NCI-H146 (cell line): ENCODE data around the gene LDB2.

ENCODE experiments used
- DNase-seq: peaks from one replicate; lab custom pipeline; 2025; lab: John Stamatoyannopoulos, UW

The LDB2 gene

DNA sequence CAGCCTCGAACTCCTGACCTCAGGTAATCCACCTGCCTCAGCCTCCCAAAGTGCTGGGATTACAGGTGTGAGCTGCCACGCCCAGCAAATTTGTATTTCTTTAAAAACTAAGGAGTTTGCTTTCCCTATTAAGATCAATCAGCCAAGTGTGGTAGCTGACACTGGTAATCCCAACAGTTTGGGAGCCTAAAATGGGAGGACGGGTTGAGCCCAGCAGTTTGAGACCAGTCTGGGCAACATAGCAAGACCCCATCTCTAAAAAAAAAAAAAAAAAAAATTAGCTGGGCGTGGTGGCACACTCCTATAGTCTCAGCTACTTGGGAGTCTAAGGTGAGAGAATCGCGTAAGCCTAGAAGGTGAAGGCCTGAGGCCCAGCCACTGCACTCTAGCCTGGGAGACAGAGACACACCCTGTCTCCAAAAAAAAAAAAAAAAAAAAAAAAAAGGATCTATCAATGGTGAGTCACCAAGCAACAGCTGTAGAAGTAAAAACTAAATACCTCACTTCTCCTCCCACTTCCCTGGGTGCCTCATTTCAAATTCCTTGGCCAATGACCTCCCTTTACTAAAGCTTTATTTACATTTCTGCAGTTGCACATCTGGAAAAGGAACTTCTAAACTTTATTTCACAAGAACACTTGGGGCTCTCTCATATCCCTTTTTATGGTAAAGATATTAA, 54.5 kb downstream of the LDB2 start:
- no peak for DNase-seq

DNA sequence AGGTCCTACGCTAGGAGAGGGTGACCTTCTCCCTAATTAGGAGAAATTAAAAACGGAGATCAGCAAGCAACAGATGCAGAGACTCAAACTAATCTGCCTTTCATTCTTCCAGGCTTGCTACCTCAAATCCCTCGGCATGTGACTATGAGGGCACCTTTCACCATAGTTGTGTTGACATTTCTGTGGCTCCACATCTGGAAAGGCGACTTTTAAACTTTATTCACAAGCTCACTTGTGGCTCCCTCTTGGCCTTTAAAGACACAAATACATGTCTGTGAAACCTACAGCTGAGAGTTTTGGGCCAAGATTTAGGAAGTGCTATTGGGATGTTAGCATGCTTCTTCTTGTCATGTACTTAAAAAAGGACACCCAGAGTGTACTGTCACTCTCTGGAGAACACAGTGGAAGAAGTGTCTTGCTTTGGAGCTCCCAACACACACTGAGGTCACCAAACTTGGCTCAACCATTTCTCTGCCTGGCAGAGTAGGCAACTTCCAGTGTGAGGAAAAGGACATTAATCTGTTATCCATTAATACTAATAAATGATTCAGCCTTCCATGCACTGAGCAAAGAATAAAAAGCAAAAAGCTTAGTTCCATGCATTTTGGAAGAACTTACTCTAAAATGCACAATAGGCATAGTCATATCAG, 60.1 kb downstream of the LDB2 start:
- no peak for DNase-seq

DNA sequence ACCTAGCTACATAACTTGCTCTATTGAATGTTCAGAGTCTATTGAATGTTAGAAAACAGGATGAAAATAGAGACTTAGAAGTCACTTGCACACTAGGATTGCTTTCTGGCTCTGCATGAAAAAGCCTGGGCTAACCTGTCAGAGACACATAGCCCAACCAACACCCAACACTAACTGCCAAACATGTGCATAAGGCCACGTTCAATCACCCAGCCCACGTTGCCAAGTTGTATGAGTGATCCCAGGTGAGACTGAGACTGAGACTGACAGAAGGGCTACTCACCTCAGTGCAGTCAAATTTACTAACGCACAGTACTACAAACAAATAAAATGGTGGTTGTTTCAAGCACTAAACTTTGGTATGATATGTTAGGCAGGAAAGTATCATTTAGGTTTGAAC, 61.0 kb downstream of the LDB2 start:
- DNase-seq: no peak

DNA sequence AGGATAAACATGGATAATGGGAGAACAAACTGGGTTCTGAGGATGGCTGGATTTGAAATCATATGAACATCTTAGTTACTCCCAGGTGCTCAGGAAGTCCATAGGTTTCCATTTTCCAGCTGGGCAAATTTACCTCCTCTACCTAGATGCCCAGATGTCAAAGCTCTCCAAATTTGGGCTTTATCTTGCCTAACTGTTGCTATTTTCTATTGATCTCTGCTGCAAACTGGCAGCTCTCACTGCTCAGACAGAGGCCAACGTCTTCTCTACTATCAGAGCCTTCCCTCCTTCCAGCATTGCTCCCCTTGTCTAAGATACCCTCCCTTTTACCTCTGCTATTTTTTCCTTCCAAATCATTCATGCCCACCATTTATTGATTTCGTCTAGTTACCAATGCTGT, 62.1 kb downstream of the LDB2 start:
- no peak for DNase-seq

DNA sequence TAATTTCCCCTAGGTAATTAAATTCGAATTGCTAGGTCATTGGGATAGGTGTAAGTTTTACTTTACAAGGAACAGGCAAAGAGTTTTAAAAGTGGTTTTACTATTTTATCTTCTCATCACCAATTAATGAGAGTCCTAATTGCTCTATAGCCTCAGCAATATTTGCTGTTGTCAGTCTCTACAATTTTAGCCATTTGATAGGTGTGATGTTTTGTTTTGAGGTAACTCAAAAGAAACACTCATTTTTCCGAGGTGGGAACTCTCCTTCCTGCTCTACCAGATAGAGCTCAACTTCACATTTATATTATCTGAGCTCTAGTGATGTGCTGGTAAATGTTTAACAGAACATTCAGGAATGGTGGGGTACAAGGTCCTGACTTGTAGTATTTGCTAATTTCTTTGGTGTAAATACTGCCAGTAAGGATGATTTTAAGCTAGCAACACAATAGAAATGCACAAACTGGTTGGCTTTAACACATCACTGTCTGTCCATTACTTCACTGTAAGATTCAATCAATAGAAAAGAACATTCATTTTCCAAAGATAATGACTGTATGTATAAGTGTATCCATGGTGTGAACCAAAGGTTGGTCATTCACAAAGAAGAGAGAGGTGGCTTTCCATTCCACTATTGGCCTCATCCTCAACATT, 62.7 kb downstream of the LDB2 start:
- DNase-seq: no peak

DNA sequence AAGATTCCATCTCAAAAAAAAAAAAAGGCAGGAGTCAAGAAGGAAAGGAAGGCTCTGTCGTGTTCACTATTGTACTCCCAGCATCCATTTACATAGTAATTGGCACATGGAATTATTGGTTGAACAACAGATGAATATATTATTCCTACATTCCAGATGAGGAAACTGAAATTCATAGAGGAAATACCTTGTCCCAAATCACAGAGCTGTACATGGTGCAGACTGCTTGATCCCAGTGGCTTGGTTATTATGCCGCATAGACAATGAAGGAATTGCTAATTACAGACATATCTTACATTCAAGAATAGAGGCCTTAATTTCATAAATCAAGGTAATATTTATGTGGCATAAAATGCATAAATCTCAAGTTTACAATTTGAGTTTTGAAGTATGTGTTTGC, 63.6 kb downstream of the LDB2 start:
- no peak for DNase-seq

DNA sequence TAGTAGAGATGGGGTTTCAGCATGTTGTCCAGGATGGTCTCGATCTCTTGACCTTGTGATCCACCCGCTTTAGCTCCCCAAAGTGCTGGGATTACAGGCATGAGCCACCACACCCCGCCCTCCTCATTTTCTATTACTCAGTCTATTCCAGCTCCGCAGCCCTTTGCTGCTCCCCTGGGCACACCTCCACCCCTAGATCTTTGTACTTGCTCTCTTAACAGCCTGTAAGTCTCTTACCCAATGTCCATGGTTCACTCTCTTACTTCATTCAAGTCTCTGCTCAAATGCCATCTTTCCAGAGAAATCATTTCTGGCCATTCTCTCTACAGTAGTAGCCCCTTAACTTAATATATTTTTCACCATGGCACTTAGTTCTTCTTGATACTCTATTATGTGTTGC, 64.7 kb downstream of the LDB2 start:
- DNase-seq: no peak

DNA sequence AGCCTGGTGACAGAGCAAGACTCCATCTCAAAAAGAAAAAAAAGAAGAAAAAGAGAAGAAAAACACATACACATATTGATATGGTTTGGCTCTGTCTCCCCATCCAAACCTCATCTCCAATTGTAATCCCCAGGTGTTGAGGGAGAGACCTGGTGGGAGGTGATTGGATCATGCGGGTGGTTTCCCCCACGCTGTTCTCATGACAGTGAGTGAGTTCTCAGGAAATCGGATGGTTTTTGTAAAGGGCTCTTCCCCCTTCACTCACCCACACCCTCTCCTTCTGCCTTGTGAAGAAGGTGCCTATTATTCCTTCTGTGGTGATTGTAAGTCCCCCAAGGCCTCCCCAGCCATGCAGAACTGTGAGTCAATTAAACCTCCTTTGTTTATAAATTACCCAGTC, 68.4 kb downstream of the LDB2 start:
- DNase-seq: no peak

DNA sequence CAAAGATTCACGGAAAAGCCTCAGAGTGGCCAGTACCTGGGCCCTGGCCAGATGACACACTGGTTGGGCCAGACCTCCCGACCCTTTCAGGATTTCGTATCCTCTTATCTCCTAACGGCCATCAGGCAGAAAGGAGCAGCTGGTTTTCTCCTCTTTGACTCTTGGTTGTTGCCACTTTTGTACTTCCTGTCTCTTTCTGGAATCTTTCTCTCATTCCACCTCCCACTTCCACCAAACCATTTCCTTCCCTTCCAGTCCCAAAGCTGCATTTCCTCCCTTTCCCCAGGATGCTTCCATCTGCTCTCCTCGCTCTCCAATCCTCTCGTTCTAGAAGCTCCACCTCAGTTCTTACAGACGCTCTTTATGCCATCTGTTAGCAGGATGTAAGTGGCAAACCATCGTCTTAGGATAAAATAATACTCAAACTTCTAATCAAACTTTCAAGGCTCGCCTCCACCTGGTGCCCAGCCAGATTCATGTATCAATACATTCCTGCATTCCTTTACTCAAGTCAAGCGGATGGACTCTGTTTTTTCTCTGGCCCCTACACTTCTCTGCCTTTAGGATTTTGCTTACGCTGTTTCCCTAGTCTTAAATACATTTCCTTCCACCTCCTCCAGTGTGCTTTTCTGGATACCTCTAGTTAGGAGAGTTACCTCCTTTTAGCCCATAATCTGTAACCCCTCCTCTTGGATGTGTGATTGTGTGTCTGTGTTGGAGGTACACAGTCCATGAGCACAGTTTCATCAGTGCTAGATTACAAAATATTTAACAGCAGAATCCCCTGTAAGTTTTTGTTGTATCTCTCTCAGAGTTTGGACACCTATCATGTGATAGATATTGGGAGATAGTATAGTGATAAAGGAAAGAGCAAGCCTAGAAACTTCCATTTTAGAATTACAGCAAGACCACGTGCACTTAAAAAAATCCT, 70.4 kb downstream of the LDB2 start:
- DNase-seq: no peak

DNA sequence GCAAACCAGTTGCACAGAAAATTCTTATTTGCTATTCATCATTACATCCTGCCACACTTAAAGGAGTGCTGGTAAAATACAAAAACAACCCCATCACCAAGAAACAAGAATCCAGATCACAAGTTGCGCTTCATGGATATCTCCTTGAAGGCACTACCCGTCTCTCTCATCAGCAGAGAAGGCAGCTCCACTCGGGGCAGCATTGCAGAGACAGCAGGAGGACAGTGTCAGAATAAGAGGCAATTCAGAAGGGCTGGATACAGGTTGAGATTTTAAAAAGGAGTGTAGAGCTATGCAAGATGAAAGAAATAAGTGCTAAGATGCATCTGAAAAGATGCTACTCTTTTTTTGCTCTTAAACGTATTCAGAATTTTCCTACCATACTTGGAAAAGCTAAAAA, 71.4 kb downstream of the LDB2 start:
- no peak for DNase-seq

DNA sequence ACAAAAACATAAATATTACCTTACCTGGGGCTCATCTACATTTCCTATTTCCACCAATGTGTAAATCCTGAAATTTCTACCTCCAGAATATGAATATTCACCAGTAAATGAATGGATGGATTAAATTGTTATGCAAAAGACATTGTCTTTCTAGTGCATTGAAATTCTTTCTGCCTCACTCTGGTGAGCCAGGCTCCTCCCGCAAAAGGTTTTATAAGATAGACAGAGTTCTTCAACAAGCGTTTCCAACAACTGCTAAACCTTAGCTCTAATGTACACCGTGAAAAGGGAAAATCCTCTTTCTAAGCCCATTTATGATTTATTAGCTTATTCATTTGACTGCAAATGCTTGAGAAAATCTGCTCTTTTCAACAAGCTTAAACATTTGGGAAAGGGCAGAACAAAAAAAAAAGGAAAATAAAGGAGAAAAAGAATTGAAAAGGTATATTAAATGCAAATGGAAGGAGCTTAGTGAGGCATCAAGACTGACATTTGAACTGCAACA, 72.0 kb downstream of the LDB2 start:
- no peak for DNase-seq

DNA sequence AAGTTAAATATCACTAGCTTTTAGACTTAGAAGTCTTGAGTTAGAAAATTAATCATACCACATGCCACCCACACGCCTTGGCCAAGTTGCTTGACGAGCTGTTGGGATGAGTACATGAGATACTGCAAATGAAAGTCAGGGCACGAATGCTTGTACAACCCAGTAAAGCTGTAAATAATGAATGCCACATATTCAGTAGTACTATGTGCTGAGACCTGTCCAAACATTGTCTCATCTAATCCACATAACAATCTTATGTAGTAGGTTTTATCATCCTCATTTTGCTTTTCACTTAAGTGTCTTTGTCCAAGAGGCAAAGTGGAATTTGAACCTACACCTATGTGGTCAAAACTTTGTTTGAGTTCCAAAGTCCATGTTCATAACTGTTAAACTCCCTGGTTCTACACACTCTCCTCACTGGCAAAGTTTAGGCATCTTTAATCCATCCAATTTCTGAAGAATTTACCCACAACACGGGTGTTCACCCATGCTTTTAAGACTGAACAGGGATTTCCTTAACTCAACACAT, 74.1 kb downstream of the LDB2 start:
- DNase-seq: no peak

DNA sequence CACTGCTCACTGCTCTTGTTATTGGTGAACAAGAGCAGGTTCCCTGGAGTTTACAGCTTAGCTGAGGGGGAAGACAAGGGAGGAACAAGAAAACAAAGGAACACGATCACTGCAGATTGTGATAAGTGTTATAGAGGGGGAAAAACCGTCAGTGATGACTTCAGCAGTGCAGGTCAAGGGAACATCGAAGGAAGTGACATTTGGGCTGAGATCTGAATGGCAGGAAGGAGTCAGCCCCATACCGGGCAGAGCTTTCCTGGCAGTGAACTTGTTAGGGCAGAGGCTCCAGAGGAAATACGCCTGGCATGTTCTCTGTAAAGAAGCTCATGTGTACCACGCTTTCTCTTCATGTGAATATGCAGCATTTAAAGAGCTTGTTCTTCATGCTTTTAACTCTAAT, 78.1 kb downstream of the LDB2 start:
- no peak for DNase-seq

DNA sequence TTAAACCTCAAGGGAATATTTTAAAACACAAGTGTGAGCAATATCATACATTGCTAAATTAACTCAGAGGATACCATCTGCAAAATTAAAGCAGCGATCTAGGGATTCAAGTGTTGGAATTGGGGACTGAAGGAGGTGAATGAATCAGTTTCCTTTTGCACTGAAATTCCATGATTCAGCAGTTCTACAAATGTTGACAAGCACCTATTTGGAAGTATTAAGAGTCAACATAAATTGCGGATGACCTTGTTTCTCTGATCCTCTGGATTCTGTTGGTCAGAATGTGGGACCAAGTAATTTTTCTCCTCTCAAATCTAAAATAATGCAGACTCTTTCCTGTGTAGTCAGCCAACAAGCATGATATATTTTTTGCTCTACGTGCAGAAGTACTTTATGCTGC, 78.8 kb downstream of the LDB2 start:
- no peak for DNase-seq

DNA sequence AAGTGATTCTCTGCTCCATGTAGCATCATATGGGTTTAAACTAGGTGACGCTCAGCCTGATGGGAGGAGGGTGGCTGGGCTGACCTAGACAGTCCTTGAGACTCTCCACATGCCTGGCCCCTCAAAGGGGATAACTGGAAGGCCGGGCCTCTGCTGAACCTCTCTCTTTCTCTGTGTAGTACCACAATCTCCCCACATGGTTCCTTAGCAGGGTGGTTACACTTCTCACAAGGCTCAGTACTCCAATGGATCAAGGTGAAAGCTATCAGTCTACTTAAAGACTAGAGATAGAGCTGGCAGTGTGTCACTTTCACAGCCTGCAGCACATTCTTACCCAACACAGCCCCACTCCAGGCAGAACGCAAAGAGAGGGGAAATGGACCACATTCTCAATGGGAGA, 80.4 kb downstream of the LDB2 start:
- no peak for DNase-seq

DNA sequence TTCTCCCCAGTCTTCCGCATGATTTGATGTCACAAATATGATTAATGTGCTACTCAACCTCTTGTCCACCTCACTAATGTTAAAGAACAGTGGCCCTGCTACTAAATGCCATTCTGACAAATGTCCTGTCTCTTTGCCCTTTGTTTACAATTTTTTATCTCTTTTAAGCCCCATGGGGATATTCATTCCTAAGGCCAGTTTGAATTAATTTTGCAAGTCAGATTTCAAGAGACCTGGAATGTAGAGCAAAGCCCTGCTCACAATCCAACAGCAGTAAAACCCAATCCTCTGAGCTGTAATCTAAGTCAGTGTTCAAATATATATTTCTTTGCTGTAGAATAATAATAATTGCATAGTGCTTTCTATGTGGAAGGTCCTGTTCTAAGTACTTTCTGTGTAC, 81.2 kb downstream of the LDB2 start:
- no peak for DNase-seq

DNA sequence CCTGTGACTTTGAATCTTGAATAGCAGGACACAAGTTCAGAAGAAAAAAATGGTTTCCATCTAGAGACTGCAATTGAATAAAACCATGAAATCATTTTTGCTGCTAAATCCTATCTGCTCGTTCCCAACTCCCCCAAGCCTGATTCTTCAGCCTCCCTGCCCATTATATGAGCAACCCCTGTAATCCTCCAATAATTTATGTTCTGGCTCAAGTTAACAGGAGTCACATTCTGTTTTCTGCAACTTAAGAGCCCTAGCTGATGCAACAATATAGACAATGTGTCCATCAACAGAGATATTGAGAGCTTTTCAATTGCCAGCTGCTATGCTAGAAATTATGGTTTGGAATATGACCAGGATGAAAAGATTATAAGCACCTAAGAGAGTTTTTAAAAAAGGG, 84.1 kb downstream of the LDB2 start:
- DNase-seq: no peak

DNA sequence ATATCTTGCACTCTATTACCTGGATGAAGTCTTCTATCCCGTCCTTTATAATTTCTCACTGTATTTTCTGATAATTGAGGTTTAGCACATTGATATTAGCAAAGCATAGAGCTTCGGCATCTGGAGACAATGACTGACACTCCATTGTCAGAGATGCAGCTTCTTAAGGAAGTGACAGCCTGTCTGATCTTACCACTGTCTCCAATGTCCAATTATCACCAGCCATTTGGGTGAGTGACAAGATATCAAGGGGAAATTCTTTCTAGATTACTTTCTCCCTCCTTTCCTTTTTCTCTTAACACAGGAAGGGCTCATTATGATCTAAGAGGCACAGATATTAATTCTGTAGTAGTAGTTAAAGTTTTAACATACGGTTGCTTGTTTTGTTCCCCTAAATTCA, 86.4 kb downstream of the LDB2 start:
- no peak for DNase-seq

DNA sequence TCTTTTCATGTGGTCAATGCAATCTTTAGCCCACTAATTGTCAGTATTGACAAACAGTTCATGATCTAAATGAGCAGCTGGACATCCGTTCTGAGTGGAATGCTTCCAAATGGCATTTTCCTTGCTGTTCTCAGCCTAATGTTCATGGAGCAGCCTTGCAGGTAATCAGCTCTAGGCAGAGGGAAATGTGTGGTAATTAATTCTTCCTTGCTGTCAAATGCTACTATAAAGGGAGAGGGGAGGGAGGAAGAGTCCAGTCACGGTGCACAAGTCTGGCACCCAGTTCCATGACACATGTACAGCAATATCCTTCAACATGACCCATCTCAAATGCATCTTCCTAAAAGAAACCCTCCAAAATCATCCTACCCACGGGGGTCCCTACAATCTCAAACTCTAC, 88.5 kb downstream of the LDB2 start:
- no peak for DNase-seq

DNA sequence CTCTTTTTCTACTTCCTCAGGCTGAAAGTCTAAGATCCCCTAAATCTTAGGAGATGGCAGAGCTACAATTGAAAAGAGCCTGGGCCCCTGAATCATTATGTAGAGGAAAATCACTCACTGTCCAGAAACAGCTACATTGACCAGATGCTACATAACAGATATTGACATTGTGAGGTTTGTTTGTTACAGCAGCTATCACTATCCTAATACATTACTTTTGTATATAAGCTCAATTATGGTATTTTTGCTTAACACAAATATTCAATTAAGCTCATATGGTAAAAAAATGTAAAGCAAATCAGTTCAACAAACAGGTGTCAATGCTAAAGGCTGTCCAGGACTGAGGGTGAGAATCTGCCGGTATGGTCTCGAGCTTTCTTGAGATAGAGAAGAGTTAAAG, 89.4 kb downstream of the LDB2 start:
- DNase-seq: no peak

DNA sequence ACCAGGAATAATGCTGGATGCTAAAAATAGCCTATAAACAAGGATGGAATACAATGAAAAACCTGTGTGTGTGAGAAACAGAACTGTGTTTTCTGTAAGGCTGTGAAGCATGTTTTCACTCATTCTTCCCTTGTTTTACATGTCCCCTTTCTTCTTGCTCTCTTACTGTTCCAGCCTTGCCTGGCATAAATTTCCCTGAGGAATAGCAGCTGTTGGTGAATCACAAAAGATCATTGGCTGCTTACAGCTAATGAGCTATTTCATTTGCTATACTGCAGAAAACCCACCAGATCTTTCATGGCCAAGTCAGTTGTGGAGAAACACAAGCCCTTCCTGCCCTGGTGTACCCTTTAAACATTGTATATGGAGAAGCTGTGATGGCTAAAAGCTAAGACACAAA, 91.1 kb downstream of the LDB2 start:
- DNase-seq: no peak

DNA sequence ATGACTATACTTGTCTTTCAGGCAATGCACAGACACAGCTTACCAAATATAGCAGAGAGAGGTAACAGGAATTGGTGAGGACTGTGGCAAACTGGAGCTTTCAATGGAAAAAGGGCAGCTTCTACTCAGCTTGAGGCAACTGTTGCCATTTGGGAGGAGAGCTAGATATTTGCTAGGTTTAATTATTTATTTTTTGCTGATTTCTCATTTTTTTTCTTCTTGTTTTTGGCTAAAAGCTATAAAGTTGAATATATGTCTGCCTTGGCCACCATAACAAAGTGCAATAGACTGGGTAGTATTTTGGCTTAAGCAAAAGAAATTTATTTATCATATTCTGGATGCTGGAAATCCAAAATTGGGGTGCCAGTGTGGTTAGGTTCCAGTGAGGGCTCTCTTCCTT, 93.9 kb downstream of the LDB2 start:
- DNase-seq: no peak
